WTC11 (cell line): ENCODE results near the gene GPR157. TPM values are rescaled to one million over a fixed set of nuclear protein-coding genes. Genes with fewer than 3 reads are reported as not detected.

Experiments
- ATAC-seq: fragments of 200-7000 bp; cut with Tn5 transposase; 2 replicates; pipeline ENCODE4 v1.10.0; 2021; ENCODE audit warnings: mild to moderate bottlenecking, moderate library complexity
- CTCF ChIA-PET: fragments of 300-600 bp; sonication (Branson Sonifier 250); formaldehyde crosslinking; loops from one replicate; lab custom pipeline; 2021; ENCODE audit warnings: antibody characterized with exemption; lab: Charles Lee
- POLR2A ChIA-PET: fragments of 350-600 bp; sonication (Branson Sonifier 250); formaldehyde crosslinking; loops from one replicate; lab custom pipeline; 2021; ENCODE audit warnings: antibody characterized with exemption; lab: Charles Lee
- DNase-seq: peaks from one replicate; pipeline ENCODE4 v3.0.0; 2021; ENCODE audit warnings: low spot score
- H3K27ac Mint-ChIP-seq: 2 replicates; pipeline ENCODE4 v1.8.0; 2021; ENCODE audit warnings: mixed read lengths
- H3K27me3 Mint-ChIP-seq: 2 replicates; pipeline ENCODE4 v1.8.0; 2021; ENCODE audit warnings: low read depth, mild to moderate bottlenecking, moderate library complexity, mixed read lengths
- H3K36me3 Mint-ChIP-seq: 2 replicates; pipeline ENCODE4 v1.8.0; 2021; ENCODE audit warnings: mixed read lengths
- H3K4me1 Mint-ChIP-seq: 2 replicates; pipeline ENCODE4 v1.8.0; 2022; ENCODE audit warnings: mixed read lengths
- H3K4me3 Mint-ChIP-seq: 2 replicates; pipeline ENCODE4 v1.8.0; 2021; ENCODE audit warnings: mild to moderate bottlenecking, moderate library complexity, mixed read lengths
- H3K9me3 Mint-ChIP-seq: 2 replicates; pipeline ENCODE4 v1.8.0; 2021; ENCODE audit warnings: mixed read lengths
- ATF3 ChIP-seq: sonication (generic); formaldehyde crosslinking; conservative IDR thresholded peaks from 2 replicates; pipeline ENCODE4 v1.8.1; 2022; ENCODE audit warnings: mild to moderate bottlenecking, missing genetic modification reagents
- CREM ChIP-seq: sonication (generic); formaldehyde crosslinking; IDR thresholded peaks from 2 replicates; pipeline ENCODE4 v1.8.1; 2022; ENCODE audit warnings: mild to moderate bottlenecking, missing genetic modification reagents, moderate library complexity
- ELF4 ChIP-seq: sonication (generic); formaldehyde crosslinking; IDR thresholded peaks from 2 replicates; pipeline ENCODE4 v1.8.1; 2022; ENCODE audit warnings: low read depth, mild to moderate bottlenecking, moderate library complexity, missing genetic modification reagents
- ESRRA ChIP-seq: sonication (generic); formaldehyde crosslinking; IDR thresholded peaks from 2 replicates; pipeline ENCODE4 v1.8.1; 2022; ENCODE audit warnings: mild to moderate bottlenecking, missing genetic modification reagents, borderline replicate concordance
- FOXP1 ChIP-seq: sonication (generic); formaldehyde crosslinking; IDR thresholded peaks from 2 replicates; pipeline ENCODE4 v1.8.0; 2022; ENCODE audit warnings: missing genetic modification reagents, mild to moderate bottlenecking, moderate library complexity, borderline replicate concordance
- JUN ChIP-seq: sonication (generic); formaldehyde crosslinking; IDR thresholded peaks from 2 replicates; pipeline ENCODE4 v1.8.0; 2023; ENCODE audit warnings: mild to moderate bottlenecking, missing genetic modification reagents
- PREB ChIP-seq: sonication (generic); formaldehyde crosslinking; IDR thresholded peaks from 2 replicates; pipeline ENCODE4 v1.8.1; 2022; ENCODE audit warnings: mild to moderate bottlenecking, missing genetic modification reagents, moderate library complexity, borderline replicate concordance
- SP1 ChIP-seq: sonication (generic); formaldehyde crosslinking; conservative IDR thresholded peaks from 2 replicates; pipeline ENCODE4 v1.8.1; 2022; ENCODE audit warnings: missing genetic modification reagents
- STAT6 ChIP-seq: sonication (generic); formaldehyde crosslinking; conservative IDR thresholded peaks from 2 replicates; pipeline ENCODE4 v1.8.1; 2023; ENCODE audit warnings: mild to moderate bottlenecking, low read depth, missing genetic modification reagents, moderate library complexity
- ZBTB43 ChIP-seq: sonication (generic); formaldehyde crosslinking; IDR thresholded peaks from 2 replicates; pipeline ENCODE4 v1.8.1; 2023; ENCODE audit warnings: mild to moderate bottlenecking, missing genetic modification reagents
- ZNF121 ChIP-seq: sonication (generic); formaldehyde crosslinking; IDR thresholded peaks from 2 replicates; pipeline ENCODE4 v1.8.0; 2023; ENCODE audit warnings: missing genetic modification reagents
- ZNF232 ChIP-seq: sonication (generic); formaldehyde crosslinking; IDR thresholded peaks from 2 replicates; pipeline ENCODE4 v1.8.0; 2022; ENCODE audit warnings: mild to moderate bottlenecking, missing genetic modification reagents
- ZNF671 ChIP-seq: fragments of 250-450 bp; sonication (Bioruptor Pico); IDR thresholded peaks from 2 replicates; pipeline ENCODE4 v1.8.0; 2021; ENCODE audit warnings: mild to moderate bottlenecking
- total RNA-seq: library from RNA; stranded (reverse); gene quantifications from 3 replicates; pipeline ENCODE4 v1.2.3, GENCODE V29; 2021
- TF ChIP-seq, protein P1 (sequence below): sonication (generic); formaldehyde crosslinking; IDR thresholded peaks from 2 replicates; pipeline ENCODE4 v1.8.0; 2022; ENCODE audit warnings: missing genetic modification reagents
- TF ChIP-seq, protein P2 (sequence below): sonication (generic); formaldehyde crosslinking; IDR thresholded peaks from 2 replicates; pipeline ENCODE4 v1.8.1; 2022; ENCODE audit warnings: low read depth, missing genetic modification reagents, borderline replicate concordance
- TF ChIP-seq, protein P3 (sequence below): sonication (generic); formaldehyde crosslinking; IDR thresholded peaks from 2 replicates; pipeline ENCODE4 v1.8.1; 2023; ENCODE audit warnings: mild to moderate bottlenecking, missing genetic modification reagents, borderline replicate concordance
- TF ChIP-seq, protein P4 (sequence below): sonication (generic); formaldehyde crosslinking; IDR thresholded peaks from 2 replicates; pipeline ENCODE4 v1.8.1; 2022; ENCODE audit warnings: mild to moderate bottlenecking, moderate library complexity, missing genetic modification reagents

Gene GPR157
- total RNA-seq, 1 experiment from 2014 or later: 6.0 TPM

- POLR2A ChIA-PET: no interaction called here
- no peaks in the 10 kb centered on the region for H3K27me3 Mint-ChIP-seq
- CTCF ChIA-PET: interaction anchor here (0.9 to 1.8 kb wide), 2 partner anchors 39 to 58 kb away, joined by 3 to 9 read pairs; no protein-coding TSS in a partner anchor
- H3K27ac Mint-ChIP-seq: no peak overlapping the region
- H3K9me3 Mint-ChIP-seq: peaks cover 4% of the 10 kb centered on the region; the same call in 1 of the 2 replicates
- peaks cover 13% of the 10 kb centered on the region for H3K4me1 Mint-ChIP-seq
- DNase-seq: no peak
- no peaks in the 10 kb centered on the region for H3K36me3 Mint-ChIP-seq
- TF ChIP-seq ZNF232 (no peak), ATF3 (CRISPR knock-in tag) (no peak), FOXP1 (no peak), ESRRA (CRISPR knock-in tag) (no peak), CREM (CRISPR knock-in tag) (no peak), ZNF121 (no peak)
- TF ChIP-seq, protein P1, sequence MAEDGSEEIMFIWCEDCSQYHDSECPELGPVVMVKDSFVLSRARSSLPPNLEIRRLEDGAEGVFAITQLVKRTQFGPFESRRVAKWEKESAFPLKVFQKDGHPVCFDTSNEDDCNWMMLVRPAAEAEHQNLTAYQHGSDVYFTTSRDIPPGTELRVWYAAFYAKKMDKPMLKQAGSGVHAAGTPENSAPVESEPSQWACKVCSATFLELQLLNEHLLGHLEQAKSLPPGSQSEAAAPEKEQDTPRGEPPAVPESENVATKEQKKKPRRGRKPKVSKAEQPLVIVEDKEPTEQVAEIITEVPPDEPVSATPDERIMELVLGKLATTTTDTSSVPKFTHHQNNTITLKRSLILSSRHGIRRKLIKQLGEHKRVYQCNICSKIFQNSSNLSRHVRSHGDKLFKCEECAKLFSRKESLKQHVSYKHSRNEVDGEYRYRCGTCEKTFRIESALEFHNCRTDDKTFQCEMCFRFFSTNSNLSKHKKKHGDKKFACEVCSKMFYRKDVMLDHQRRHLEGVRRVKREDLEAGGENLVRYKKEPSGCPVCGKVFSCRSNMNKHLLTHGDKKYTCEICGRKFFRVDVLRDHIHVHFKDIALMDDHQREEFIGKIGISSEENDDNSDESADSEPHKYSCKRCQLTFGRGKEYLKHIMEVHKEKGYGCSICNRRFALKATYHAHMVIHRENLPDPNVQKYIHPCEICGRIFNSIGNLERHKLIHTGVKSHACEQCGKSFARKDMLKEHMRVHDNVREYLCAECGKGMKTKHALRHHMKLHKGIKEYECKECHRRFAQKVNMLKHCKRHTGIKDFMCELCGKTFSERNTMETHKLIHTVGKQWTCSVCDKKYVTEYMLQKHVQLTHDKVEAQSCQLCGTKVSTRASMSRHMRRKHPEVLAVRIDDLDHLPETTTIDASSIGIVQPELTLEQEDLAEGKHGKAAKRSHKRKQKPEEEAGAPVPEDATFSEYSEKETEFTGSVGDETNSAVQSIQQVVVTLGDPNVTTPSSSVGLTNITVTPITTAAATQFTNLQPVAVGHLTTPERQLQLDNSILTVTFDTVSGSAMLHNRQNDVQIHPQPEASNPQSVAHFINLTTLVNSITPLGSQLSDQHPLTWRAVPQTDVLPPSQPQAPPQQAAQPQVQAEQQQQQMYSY (CRISPR knock-in tag): no peak
- TF ChIP-seq, protein P2, sequence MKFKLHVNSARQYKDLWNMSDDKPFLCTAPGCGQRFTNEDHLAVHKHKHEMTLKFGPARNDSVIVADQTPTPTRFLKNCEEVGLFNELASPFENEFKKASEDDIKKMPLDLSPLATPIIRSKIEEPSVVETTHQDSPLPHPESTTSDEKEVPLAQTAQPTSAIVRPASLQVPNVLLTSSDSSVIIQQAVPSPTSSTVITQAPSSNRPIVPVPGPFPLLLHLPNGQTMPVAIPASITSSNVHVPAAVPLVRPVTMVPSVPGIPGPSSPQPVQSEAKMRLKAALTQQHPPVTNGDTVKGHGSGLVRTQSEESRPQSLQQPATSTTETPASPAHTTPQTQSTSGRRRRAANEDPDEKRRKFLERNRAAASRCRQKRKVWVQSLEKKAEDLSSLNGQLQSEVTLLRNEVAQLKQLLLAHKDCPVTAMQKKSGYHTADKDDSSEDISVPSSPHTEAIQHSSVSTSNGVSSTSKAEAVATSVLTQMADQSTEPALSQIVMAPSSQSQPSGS (CRISPR knock-in tag): no peak
- TF ChIP-seq, protein P3, sequence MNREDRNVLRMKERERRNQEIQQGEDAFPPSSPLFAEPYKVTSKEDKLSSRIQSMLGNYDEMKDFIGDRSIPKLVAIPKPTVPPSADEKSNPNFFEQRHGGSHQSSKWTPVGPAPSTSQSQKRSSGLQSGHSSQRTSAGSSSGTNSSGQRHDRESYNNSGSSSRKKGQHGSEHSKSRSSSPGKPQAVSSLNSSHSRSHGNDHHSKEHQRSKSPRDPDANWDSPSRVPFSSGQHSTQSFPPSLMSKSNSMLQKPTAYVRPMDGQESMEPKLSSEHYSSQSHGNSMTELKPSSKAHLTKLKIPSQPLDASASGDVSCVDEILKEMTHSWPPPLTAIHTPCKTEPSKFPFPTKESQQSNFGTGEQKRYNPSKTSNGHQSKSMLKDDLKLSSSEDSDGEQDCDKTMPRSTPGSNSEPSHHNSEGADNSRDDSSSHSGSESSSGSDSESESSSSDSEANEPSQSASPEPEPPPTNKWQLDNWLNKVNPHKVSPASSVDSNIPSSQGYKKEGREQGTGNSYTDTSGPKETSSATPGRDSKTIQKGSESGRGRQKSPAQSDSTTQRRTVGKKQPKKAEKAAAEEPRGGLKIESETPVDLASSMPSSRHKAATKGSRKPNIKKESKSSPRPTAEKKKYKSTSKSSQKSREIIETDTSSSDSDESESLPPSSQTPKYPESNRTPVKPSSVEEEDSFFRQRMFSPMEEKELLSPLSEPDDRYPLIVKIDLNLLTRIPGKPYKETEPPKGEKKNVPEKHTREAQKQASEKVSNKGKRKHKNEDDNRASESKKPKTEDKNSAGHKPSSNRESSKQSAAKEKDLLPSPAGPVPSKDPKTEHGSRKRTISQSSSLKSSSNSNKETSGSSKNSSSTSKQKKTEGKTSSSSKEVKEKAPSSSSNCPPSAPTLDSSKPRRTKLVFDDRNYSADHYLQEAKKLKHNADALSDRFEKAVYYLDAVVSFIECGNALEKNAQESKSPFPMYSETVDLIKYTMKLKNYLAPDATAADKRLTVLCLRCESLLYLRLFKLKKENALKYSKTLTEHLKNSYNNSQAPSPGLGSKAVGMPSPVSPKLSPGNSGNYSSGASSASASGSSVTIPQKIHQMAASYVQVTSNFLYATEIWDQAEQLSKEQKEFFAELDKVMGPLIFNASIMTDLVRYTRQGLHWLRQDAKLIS: no peak
- TF ChIP-seq, all 79 proteins: peak for 0
- no peak for ATAC-seq
- H3K4me3 Mint-ChIP-seq: no peak overlapping the region
Measured at GRCh38 chr1:9062846-9063245, 66.1 kb downstream of the GPR157 start.

DNA sequence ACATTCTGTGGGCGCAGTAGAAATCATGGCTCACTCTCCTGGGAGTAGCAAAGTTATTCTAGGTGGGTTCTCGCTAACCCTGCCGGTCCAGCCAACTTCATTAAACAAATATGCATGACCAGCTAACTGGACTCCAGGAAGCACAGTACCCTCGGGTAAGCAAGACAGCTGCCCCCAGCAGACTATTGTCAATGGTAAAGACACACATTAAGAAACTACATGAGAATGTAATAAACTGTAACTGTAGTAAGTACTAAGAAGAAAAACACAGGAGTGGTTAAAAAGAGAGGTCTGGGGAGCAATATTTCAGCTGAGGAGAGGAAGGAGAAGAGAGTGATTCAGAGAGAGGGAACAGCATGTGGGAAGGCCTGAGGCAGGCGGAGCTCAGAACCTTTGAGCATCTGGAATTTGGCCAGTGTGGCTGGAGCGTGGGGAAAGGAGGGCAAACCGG lies 66.9 kb downstream of the GPR157 start:
- DNase-seq (no peak), ATAC-seq (no peak)
- H3K9me3 Mint-ChIP-seq: peaks cover 4% of the 10 kb centered on the region; the same call in 1 of the 2 replicates
- H3K36me3 Mint-ChIP-seq: no peaks in the 10 kb centered on the region
- H3K4me3 Mint-ChIP-seq: no peak overlapping the region
- ChIA-PET CTCF (interaction anchor here (1.1 to 1.8 kb wide), 3 partner anchors 39 to 99 kb away, joined by 4 to 9 read pairs (median 4); no protein-coding TSS in a partner anchor), POLR2A (no interaction called here)
- H3K27me3 Mint-ChIP-seq: no peaks in the 10 kb centered on the region
- H3K4me1 Mint-ChIP-seq: peaks cover 13% of the 10 kb centered on the region
- H3K27ac Mint-ChIP-seq: no peak overlapping the region
- no peak for TF ChIP-seq PREB (CRISPR knock-in tag)
- TF ChIP-seq ZBTB43 (CRISPR knock-in tag): no peak
- no peak for TF ChIP-seq JUN (CRISPR knock-in tag)
- no peak for TF ChIP-seq STAT6 (CRISPR knock-in tag)
- no peak for TF ChIP-seq ZNF671 (CRISPR knock-in tag)
- TF ChIP-seq SP1 (CRISPR knock-in tag): no peak
- no peak for TF ChIP-seq ELF4
- TF ChIP-seq, protein P4, sequence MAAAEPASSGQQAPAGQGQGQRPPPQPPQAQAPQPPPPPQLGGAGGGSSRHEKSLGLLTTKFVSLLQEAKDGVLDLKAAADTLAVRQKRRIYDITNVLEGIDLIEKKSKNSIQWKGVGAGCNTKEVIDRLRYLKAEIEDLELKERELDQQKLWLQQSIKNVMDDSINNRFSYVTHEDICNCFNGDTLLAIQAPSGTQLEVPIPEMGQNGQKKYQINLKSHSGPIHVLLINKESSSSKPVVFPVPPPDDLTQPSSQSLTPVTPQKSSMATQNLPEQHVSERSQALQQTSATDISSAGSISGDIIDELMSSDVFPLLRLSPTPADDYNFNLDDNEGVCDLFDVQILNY (CRISPR knock-in tag): no peak
